Epithelial cell of prostate (primary cell): ENCODE results near the gene NOD1.
"Not testable (repeated sequence)": the region's sequence is repeated elsewhere in the genome, so short reads cannot be mapped to it uniquely, and the experiment has no call there.

Source experiments
- DNase-seq: peaks from one replicate; pipeline ENCODE4 v3.0.0-alpha.2; 2011; ENCODE audit warnings: low read depth, low spot score
- H3K27ac ChIP-seq: fragments of 450-650 bp; 2 replicates; pipeline ENCODE4 v1.5.1; 2017; ENCODE audit warnings: mild to moderate bottlenecking

The NOD1 gene, protein sequence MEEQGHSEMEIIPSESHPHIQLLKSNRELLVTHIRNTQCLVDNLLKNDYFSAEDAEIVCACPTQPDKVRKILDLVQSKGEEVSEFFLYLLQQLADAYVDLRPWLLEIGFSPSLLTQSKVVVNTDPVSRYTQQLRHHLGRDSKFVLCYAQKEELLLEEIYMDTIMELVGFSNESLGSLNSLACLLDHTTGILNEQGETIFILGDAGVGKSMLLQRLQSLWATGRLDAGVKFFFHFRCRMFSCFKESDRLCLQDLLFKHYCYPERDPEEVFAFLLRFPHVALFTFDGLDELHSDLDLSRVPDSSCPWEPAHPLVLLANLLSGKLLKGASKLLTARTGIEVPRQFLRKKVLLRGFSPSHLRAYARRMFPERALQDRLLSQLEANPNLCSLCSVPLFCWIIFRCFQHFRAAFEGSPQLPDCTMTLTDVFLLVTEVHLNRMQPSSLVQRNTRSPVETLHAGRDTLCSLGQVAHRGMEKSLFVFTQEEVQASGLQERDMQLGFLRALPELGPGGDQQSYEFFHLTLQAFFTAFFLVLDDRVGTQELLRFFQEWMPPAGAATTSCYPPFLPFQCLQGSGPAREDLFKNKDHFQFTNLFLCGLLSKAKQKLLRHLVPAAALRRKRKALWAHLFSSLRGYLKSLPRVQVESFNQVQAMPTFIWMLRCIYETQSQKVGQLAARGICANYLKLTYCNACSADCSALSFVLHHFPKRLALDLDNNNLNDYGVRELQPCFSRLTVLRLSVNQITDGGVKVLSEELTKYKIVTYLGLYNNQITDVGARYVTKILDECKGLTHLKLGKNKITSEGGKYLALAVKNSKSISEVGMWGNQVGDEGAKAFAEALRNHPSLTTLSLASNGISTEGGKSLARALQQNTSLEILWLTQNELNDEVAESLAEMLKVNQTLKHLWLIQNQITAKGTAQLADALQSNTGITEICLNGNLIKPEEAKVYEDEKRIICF

DNA sequence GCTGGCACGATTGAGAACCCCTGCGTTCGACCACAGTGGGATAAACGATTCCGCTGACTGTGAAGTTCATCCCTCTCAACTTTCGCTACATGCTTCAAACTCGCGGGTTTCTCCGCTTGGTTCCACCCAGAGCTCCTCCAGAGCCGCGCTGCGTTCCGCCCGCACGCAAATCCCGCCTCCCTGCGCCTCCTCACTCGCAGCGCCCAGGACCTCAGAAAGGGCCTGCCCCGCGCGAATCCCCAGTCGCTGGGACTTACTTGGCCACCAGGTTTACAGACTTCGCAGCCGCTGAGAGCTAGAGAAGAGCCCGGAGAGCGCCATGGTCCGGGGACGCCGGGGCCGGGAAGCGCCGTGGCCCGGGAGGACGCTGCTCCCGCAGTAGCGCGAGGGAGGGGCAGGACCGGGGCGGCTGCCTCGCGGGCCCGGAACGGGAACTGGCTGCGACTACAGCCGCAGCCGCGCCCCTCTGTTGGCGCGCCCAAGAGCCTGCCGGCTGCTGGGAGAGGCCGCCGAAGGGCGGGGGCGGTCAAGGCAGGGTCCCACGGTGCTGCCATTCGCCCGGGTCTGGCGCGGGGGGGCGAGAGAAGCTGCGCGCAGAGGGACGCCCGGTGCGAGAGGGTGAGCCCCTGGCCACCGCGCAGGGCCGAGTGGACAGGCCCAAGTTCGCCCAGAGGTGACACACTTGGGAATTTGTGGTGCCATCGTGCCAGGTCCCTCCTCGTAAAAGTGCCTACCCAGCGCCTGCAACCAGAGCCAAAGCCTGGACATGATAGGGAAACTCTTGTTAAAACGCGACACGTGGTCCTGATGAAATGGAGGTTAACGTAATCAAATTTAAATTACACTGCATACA, at the start of gene NOD1:
Gene NOD1 (minus strand): TSS at position 436 of the 853 bp plus-strand sequence. CDS start 21,863 bp downstream, outside the sequence.
- no peak for DNase-seq
- H3K27ac ChIP-seq: peak within 1 kb of the TSS; percentile 78

DNA sequence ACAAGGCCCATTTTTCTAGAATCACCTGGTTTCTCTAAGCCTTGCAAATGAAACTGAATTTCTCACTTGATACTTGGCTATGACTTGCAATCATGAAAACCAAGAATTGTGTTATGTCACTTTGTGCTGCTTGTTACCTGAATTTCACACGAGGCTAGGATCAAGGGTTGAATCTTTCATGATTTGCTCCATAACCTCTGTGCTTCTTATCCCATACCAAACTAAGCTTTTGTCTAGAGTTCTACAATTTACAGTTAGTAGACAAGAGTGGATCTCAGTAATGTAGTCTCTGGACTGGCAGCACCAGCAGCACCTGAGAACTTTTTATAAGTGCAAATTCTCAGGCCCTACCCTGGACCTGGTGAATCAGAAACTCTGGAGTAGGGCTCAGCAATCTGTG, 48.7 kb upstream of the NOD1 start:
- not testable (repeated sequence) for H3K27ac ChIP-seq, DNase-seq

DNA sequence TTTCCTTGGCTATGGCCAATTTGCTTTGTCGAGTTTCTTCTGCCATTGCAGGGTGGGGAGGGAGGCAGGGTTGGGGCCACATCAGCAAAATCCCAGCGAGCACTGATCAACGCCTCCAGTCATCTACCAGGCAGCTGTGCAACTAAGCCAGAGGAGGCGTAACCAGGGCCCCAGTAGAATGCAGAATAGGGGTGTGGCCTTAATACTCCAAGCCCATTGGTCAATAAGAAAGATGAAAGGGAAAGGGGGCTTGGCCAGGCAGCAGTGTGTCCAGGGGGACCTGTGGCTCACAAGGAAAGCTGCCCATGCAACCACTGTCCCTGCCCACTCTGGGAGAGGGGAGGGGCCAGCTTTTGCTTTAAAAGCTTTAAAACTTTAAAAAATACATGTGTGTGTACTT, 47.6 kb upstream of the NOD1 start:
- no peak overlapping the region for H3K27ac ChIP-seq
- DNase-seq: no peak

DNA sequence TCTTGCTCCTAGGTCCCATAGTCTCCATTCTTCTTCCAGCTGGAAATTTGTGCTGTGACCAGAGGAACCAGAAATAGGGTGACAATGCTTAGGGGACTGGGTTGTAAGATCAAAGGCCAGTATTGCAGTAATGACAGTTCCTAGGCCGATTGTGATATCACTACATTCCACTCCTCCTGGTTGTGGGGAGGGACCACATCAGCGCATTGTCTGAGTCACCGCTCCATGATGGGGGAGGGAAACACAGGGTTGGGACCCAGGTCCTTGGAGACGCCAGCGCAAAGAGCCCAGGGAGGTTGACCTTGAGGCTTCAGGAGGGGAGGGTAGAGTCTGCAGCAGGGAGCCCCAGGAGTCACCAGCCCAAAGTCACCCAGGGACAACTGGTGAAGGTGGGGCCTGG, 46.8 kb upstream of the NOD1 start:
- DNase-seq: no peak
- no peak overlapping the region for H3K27ac ChIP-seq

DNA sequence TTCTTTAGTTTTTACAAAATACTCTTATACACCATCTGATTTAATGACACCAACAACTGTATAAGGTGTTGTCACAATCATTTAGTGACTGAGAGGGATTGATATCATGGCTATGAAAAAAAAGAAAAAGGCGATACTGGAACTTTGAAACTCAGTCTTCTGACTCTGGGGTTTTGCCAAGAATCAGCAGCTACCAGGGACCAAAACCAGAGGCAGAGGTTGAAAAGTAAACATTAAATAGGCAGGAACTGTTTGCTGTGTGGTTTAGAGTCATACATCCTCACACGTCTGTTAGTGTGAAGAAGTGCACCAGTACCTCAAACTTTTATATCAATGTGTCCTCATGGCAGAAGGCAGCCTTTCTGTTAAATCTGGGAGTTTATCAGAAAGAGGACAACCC, 46.0 kb upstream of the NOD1 start:
- DNase-seq: no peak
- H3K27ac ChIP-seq: peak overlapping the region; percentile 30

DNA sequence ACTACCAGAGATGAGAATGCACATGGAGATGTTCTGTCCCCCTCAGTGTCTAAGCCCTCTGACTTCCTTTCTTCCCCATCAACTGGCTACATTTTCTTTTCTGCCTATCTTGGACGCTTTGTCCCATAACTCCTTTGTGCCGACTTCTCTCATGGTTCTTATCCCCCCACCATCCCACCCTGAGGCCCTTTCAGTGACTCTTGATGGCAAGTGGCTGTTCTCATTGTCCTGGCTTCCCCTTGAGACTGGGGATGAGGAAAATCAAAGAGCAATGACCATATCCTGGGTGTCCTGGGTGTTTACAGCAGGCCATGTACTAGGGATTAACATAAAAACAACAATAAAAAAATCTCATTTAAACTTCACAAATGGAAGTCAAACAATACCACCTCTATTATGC, 44.9 kb upstream of the NOD1 start:
- no peak overlapping the region for H3K27ac ChIP-seq

DNA sequence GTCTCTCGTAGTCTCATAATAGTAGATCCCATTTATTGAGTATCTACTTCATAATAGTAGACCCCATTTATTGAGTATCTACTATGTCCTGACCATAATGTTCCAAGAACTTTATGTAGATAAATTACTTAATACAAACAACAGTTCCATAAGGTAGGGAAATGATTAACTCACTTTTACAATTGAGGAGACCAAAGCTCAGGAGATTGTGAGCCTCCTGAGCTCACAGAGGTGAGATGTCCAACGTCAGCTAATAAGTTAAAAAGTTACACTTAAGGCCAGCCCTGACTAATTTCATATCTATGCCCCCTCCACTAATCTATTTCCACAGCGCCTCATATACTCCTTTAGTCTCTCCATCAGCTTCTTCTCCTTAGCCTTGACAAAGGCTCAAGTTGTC, 43.6 kb upstream of the NOD1 start:
- peak overlapping the region; percentile 94 for H3K27ac ChIP-seq
- no peak for DNase-seq

More for the DNA sequence above, 44.9 kb upstream of the NOD1 start:
- no peak for DNase-seq

DNA sequence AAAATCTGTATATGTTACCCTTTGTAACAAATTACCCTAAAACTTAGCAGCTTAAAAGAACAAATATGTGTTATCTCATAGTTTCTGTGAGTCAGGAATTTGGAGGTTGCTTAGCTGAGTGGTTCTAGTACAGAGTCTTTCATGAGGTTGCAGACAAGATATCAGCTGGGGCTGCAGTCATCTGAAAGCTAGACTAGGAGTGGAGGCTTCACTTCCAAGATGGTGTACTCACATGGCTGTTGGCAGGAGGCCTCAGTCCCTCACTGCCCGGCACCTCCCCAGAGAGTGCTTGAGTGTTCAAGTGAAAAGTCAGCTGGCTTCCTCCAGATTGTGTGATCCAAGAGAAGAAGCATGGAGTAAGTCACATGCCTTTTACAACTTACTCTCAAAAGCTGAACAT, 42.9 kb upstream of the NOD1 start:
- no peak for DNase-seq
- peak overlapping the region; percentile 94 for H3K27ac ChIP-seq

DNA sequence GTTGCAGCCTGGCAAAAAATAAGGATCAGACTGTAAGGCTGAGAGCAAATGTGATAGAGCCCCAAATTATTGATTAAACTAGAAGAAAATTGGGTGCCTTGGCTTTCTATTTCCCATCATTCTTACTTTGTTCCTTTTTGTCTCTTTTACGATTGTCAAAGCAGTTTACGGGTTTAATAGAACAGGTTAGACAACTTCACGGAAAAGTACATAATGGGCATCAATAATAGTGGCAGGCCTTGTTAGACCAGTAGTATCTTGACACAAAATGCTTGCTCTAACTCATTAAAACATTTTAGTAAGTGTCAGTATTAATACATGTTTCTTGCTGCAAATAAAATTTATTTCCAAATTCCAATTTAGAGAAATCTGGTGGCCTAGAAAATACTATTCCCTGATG, 40.5 kb upstream of the NOD1 start:
- H3K27ac ChIP-seq: peak overlapping the region; percentile 94
- DNase-seq: no peak

DNA sequence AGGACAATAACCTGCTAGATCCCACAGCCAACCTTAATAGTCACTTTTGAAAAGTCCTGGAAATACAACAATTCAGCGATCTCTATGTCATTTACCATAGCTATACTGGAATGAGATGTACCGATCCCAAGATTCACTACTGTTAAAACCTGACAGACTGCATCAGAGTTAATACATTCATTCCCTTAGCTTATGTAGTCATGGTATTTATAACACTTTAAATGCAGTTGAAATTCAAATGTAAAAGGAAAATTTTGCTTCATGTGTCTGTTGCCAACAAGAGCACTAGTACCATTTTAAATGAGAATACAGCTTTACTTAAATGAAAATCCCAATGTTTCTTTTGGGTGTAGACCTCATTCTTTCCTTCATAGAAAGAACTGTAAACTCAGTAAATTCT, 37.2 kb upstream of the NOD1 start:
- DNase-seq: no peak
- H3K27ac ChIP-seq: no peak overlapping the region

DNA sequence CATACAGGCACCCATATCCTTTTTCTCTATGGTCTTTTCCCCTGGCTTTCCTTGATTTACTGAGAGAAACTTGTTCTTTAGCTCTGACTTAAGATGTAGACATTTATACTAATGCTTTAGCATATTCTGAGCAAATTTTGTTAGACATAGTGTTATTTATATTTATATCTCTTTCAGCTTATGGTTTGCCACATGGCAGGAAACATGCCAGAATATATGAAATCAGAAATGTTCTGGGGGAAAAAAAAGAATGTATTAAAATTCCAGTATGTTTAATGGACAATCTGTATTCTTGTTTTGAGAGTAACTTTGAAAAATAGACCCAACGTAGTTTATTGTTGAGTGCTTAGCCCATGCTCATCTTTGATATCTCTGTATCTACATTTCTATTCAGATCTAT, 36.2 kb upstream of the NOD1 start:
- peak overlapping the region; percentile 23 for H3K27ac ChIP-seq
- no peak for DNase-seq

DNA sequence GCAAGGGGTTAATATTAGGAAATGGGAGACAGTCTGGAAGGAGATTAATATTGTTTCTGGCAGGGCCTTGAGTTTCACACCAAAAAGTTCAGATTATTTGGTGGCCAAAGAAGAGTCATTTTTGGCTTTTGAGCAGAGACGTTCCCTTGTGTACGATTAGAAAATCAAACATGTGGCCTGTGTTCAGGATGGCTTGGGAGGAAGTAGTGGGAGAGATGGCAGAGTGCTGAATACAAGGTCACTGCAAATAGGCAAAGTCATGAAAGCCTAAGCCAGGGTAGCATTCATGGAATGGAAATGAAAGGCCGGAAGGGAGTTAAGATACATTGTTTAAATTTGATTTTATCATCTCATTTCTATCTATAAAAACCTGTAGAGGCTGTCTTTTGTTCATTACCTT, 35.6 kb upstream of the NOD1 start:
- DNase-seq: no peak
- H3K27ac ChIP-seq: peak overlapping the region; percentile 23

DNA sequence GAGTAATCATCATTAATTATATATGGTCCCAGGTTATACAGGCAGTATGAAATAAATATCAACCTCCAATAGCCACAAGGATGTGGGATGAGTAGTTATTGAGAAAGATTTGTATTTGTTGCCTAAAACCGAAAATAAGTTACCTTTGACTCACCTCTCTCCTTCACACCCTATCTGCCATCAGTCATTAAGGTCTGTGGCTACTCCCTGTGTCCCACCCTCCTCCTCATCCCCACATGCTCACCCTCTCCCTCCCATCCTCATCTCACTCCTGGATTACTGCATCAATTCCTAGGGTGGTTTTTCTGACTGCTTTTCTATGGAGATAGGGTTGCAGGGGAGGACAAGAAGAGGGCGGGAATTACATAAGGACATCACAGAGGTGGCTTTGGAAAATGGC, 35.2 kb upstream of the NOD1 start:
- H3K27ac ChIP-seq: peak overlapping the region; percentile 23
- no peak for DNase-seq

DNA sequence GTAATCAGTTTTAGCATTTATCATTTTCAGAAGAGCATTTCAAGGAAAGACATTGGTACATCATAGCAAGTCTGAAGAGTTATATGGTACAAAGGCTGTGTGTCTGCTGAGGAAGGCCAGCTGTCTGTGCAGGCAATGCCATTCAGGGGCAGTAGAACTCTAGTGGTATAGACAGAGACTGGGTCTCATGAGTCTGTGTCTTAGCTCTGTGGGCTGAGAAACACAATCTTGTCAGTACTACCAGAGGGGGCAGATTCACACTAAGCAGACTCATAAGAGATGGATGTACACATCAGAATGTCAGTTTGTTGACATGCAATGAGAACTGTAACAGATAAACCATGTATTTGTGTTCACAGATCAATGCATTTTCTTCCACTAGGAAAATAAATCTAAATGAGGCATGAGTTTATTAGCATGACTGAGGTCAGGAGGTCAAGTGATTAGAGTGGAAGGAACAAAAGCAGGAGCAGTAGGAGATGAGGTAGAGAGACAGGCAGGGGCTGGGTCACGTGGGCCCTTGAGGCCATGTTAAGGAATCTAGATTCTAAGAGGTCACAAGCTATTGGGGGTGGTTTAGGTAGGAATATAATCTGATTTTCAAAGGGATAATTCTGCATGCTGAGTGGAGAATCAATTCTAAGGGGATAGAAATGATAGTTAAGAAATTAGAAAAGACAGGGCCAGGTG, 33.5 kb upstream of the NOD1 start:
- no peak overlapping the region for H3K27ac ChIP-seq
- DNase-seq: no peak

DNA sequence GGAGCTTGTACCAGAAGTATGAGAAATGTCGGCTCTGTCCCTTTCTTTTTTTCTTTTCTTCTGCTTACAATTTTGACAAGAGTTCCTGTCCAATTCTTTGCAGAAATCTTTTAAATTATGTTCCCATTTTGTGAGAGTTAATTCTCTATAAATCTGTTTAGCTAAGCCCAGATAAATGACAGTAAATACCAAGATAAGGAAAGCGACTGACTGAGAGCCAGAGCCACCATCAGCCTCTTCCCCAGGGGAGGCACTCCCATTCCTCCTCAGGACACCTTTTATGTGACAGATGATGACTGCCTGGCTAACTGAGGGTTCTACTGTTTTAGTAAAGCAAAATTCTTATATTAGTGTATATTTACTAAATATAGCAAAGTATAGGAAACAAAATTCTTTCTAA, 32.9 kb upstream of the NOD1 start:
- no peak overlapping the region for H3K27ac ChIP-seq
- no peak for DNase-seq

DNA sequence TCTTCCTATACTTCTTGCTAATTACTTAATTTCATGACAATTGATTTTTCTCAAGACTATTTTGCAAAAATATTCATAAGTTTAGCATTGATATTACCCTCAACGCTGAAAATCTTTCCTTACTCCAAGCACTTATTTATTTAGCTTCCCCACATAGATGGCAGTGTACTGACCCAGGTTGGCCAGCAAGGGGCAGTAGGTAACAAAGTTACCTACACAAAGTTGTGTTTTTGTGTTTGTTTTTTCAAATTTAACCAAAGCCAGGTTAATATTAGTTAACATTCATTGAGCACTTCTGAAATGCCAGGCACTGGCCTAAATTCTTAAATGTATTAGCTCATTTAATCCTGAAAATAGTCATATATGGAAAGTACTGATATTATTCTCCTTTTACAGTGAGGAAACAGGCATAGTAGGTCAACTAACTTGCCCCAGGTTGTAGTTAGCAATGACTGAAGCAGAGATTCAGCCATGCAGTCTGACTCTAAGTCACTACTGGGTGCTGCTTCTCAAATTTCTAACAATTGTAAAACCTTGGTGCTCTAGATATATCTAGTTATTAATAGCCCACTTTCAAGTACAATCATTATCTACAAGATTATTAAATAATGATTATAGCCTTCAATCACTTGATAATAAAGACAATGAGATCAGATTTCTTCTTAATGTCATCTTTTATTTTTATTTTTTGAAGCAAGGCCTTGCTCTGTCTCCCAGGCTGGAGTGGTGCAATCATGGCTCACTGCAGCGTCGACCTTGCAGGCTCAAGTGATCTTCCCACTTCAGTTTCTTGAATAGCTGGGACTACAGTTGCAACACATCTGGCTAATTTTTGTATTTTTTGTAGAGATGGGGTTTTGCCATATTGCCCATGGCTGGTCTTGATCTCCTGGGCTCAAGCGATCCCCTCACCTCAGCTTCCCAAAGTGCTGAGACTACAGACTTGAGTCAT, 31.8 kb upstream of the NOD1 start:
- H3K27ac ChIP-seq: peak overlapping the region; percentile 76
- DNase-seq: no peak

DNA sequence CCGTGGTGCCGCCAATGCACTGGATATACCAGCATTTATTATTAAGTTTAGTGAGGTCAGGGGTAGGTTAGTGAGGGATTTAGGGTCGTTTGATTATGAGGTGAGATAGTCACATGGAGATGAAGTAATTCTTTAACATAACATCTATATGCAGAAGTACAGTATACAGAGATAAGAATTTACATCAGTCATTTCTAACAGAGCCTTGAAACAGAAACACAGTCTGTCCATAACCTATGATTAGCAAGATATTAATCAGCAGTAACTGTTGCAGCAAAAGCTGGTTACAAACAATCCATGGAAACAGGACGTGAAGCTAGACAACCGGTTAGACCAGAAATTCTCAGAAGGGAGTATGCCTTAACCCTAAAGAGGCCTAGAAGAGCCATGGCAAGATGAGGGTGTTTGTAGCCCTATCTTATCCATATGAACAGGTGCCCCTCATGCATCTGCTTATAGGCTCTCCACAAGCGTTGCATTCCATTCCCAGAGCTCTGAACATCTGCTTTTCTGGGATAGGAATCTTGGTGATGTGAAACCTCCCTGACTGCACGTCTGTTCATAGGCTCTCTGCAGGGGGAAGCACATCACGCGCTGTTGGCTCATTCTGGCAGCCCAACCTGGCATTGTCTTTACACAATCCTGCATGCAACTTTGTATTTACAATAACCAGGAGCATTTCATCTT, 30.7 kb upstream of the NOD1 start:
- H3K27ac ChIP-seq: peak overlapping the region; percentile 76
- not testable (repeated sequence) for DNase-seq

DNA sequence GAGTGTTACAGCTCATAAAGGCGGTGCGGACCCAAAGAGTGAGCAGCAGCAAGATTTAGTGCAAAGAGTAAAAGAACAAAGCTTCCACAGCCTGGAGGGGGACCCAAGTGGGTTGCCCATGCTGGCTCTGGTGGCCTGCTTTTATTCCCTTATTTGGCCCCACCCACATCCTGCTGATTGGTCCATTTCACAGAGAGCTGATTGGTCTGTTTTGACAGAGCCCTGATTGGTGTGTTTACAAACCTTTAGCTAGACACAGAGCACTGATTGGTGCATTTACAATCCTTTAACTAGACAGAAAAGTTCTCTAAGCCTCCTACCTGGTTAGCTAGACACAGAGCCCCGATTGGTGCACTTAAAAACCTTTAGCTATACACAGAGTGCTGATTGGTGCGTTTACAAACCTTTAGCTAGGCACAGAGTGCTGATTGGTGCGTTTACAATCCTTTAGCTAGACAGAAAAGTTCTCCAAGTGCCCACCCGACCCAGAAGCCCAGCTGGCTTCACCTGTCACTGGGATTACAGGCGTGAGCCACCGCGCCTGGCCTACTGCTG, 28.8 kb upstream of the NOD1 start:
- H3K27ac ChIP-seq, DNase-seq: not testable (repeated sequence)
